H1 (cell line): ENCODE measurements around the gene POU2F2. TPM values are rescaled to one million over a fixed set of nuclear protein-coding genes. Genes with fewer than 3 reads are reported as not detected.

ENCODE experiments used
- GTF2F1 ChIP-seq: IDR thresholded peaks from 2 replicates; pipeline ENCODE4 v1.6.1; 2012; ENCODE audit warnings: low read depth, low read length, improper control_type of control experiment, borderline replicate concordance
- PHF8 ChIP-seq: fragments of 200-600 bp; sonication (generic); conservative IDR thresholded peaks from 2 replicates; pipeline ENCODE4 v1.7.1; 2012; ENCODE audit warnings: low read depth, mild to moderate bottlenecking, inconsistent platforms, low read length, moderate library complexity
- RNF2 ChIP-seq: fragments of 200-900, 300-1000 bp; sonication (generic); IDR thresholded peaks from 2 replicates; pipeline ENCODE4 v1.7.1; 2016; ENCODE audit warnings: borderline replicate concordance, low read depth, mild to moderate bottlenecking, antibody characterized with exemption, low read length; ENCODE audit not compliant: poor library complexity, severe bottlenecking; ENCODE audit errors: missing control alignments
- SUZ12 ChIP-seq: fragments of 200-600 bp; sonication (generic); IDR thresholded peaks from 2 replicates; pipeline ENCODE4 v1.6.1; 2012; ENCODE audit warnings: mild to moderate bottlenecking, inconsistent platforms, low read length, moderate library complexity, mixed read lengths
- polyA plus RNA-seq, 7 experiments: library from polyadenylated mRNA; depleted of rRNA in 3 of 7; stranded (reverse) in 5 of 7; unstranded in 2 of 7; fragments of >200 nt in 5 of 7; fragments of 200-250 nt in 2 of 7; gene quantifications; 1 replicate in 5 of 7; 2 replicates in 1 of 7; 4 replicates in 1 of 7; pipeline versions ENCODE4 v1.2.1 to v1.2.3, GENCODE V29; 2011 to 2013; ENCODE audit warnings: missing spikeins in 2 of 7, mixed read lengths in 2 of 7
- total RNA-seq: library from RNA; stranded (reverse); fragmentation: NEBNext Ultra II Directional; extraction: Animal tissue kit (Norgen Biotek cat#: 25700); gene quantifications from 2 replicates; pipeline ENCODE4 v1.2.1, GENCODE V29; 2021
- TF ChIP-seq, protein P1 (sequence below): fragments of 300-600 bp; sonication (generic); IDR thresholded peaks from 2 replicates; pipeline ENCODE4 v1.7.1; 2012; ENCODE audit warnings: low read length, moderate library complexity, mild to moderate bottlenecking, inconsistent platforms; ENCODE audit not compliant: insufficient replicate concordance
- TF ChIP-seq, protein P2 (sequence below), 3 experiments: IDR thresholded peaks; 1 replicate in 2 of 3; 2 replicates in 1 of 3; pipeline versions ENCODE4 v1.5.1 to v1.6.1; 2011; ENCODE audit warnings: low read length in 3 of 3, mild to moderate bottlenecking in 3 of 3, inconsistent platforms in 2 of 3, low read depth in 1 of 3, moderate library complexity in 1 of 3; ENCODE audit not compliant: insufficient read depth in 1 of 3; ENCODE audit errors: control extremely low read depth in 1 of 3

Gene POU2F2
- total and polyA plus RNA-seq, 2 of the 8 experiments (the other 6 are each of a cell fraction or from before 2014, with no cell fraction given) = 5.0 to 6.1 TPM

DNA sequence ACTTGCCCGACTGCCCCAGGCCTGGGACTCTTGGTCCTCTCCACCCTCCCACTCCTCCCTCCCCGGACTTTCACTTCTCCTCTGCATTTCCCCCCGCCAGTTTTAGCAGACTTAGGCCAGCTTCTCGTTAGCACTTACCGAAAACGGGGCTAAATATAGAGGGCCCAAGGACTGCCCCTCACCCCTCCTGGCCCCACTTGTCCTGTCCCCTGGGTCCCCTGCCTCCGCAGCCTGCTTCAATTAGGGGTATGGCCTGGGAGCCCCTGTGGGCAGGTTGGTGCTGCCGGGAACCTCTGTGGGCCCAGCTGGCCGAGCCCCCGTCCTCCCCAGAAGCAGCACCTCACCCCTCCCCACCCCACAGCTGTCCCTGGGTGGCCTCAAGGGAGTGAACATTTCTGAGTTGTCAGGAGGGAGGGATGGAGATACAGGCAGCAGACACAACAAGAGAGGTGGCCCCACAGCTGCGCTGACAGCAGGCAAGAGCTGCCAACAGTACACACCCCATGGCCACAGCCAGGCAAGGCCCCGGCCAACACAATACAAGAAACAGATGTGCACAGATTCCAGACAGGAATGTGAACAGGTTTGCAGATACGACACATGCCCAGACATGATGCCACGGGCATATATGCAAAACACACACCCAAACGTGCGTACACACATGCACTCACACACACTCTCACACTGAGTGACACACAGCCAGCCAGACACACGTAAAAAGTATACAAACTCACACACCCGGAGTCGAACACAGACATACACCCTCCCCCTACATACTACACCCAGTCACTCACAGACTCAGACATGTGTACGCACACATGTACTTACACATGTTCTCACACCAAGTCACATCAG lies 2.6 kb downstream of the POU2F2 start (continued):
- no peak for TF ChIP-seq RNF2
- TF ChIP-seq, protein P1, sequence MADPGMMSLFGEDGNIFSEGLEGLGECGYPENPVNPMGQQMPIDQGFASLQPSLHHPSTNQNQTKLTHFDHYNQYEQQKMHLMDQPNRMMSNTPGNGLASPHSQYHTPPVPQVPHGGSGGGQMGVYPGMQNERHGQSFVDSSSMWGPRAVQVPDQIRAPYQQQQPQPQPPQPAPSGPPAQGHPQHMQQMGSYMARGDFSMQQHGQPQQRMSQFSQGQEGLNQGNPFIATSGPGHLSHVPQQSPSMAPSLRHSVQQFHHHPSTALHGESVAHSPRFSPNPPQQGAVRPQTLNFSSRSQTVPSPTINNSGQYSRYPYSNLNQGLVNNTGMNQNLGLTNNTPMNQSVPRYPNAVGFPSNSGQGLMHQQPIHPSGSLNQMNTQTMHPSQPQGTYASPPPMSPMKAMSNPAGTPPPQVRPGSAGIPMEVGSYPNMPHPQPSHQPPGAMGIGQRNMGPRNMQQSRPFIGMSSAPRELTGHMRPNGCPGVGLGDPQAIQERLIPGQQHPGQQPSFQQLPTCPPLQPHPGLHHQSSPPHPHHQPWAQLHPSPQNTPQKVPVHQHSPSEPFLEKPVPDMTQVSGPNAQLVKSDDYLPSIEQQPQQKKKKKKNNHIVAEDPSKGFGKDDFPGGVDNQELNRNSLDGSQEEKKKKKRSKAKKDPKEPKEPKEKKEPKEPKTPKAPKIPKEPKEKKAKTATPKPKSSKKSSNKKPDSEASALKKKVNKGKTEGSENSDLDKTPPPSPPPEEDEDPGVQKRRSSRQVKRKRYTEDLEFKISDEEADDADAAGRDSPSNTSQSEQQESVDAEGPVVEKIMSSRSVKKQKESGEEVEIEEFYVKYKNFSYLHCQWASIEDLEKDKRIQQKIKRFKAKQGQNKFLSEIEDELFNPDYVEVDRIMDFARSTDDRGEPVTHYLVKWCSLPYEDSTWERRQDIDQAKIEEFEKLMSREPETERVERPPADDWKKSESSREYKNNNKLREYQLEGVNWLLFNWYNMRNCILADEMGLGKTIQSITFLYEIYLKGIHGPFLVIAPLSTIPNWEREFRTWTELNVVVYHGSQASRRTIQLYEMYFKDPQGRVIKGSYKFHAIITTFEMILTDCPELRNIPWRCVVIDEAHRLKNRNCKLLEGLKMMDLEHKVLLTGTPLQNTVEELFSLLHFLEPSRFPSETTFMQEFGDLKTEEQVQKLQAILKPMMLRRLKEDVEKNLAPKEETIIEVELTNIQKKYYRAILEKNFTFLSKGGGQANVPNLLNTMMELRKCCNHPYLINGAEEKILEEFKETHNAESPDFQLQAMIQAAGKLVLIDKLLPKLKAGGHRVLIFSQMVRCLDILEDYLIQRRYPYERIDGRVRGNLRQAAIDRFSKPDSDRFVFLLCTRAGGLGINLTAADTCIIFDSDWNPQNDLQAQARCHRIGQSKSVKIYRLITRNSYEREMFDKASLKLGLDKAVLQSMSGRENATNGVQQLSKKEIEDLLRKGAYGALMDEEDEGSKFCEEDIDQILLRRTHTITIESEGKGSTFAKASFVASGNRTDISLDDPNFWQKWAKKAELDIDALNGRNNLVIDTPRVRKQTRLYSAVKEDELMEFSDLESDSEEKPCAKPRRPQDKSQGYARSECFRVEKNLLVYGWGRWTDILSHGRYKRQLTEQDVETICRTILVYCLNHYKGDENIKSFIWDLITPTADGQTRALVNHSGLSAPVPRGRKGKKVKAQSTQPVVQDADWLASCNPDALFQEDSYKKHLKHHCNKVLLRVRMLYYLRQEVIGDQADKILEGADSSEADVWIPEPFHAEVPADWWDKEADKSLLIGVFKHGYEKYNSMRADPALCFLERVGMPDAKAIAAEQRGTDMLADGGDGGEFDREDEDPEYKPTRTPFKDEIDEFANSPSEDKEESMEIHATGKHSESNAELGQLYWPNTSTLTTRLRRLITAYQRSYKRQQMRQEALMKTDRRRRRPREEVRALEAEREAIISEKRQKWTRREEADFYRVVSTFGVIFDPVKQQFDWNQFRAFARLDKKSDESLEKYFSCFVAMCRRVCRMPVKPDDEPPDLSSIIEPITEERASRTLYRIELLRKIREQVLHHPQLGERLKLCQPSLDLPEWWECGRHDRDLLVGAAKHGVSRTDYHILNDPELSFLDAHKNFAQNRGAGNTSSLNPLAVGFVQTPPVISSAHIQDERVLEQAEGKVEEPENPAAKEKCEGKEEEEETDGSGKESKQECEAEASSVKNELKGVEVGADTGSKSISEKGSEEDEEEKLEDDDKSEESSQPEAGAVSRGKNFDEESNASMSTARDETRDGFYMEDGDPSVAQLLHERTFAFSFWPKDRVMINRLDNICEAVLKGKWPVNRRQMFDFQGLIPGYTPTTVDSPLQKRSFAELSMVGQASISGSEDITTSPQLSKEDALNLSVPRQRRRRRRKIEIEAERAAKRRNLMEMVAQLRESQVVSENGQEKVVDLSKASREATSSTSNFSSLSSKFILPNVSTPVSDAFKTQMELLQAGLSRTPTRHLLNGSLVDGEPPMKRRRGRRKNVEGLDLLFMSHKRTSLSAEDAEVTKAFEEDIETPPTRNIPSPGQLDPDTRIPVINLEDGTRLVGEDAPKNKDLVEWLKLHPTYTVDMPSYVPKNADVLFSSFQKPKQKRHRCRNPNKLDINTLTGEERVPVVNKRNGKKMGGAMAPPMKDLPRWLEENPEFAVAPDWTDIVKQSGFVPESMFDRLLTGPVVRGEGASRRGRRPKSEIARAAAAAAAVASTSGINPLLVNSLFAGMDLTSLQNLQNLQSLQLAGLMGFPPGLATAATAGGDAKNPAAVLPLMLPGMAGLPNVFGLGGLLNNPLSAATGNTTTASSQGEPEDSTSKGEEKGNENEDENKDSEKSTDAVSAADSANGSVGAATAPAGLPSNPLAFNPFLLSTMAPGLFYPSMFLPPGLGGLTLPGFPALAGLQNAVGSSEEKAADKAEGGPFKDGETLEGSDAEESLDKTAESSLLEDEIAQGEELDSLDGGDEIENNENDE = no peak
- no peak for TF ChIP-seq PHF8
- TF ChIP-seq SUZ12 = no peak
- TF ChIP-seq, protein P2, sequence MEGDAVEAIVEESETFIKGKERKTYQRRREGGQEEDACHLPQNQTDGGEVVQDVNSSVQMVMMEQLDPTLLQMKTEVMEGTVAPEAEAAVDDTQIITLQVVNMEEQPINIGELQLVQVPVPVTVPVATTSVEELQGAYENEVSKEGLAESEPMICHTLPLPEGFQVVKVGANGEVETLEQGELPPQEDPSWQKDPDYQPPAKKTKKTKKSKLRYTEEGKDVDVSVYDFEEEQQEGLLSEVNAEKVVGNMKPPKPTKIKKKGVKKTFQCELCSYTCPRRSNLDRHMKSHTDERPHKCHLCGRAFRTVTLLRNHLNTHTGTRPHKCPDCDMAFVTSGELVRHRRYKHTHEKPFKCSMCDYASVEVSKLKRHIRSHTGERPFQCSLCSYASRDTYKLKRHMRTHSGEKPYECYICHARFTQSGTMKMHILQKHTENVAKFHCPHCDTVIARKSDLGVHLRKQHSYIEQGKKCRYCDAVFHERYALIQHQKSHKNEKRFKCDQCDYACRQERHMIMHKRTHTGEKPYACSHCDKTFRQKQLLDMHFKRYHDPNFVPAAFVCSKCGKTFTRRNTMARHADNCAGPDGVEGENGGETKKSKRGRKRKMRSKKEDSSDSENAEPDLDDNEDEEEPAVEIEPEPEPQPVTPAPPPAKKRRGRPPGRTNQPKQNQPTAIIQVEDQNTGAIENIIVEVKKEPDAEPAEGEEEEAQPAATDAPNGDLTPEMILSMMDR (IDR thresholded peaks at IDR 0.05; ENCODE audit: control extremely low read depth in 1 of 3, insufficient read depth in 1 of 3, low read depth in 1 of 3, low read length in 3 of 3) = no peak
- TF ChIP-seq GTF2F1 = no peak
